ENCODE results near the gene GRIN1.

- TF ChIP-seq CTCF (conservative IDR thresholded peaks at IDR 0.05; ENCODE audit: low read length) (no peak), EZH2phosphoT487 (IDR thresholded peaks at IDR 0.05; ENCODE audit: borderline replicate concordance) (no peak)
Observed at GRCh38 chr9:137143459-137143858, 4.5 kb downstream of the GRIN1 start.
